CD4-positive, alpha-beta T cell treated with Interleukin-15 for 1 hour (primary cell): Measurements from ENCODE around the gene AP1S3.
A peak's percentile ranks its signal among the peaks of the same experiment; 100 is the strongest.
"Not testable (repeated sequence)": the region's sequence is repeated elsewhere in the genome, so short reads cannot be mapped to it uniquely, and the experiment has no call there.

ENCODE experiments used
- DNase-seq: peaks from one replicate; pipeline ENCODE4 v3.0.0-alpha.2; 2020

Gene AP1S3

GRCh38 chr2:223797811-223798721 is 39.3 kb downstream of the AP1S3 start:
- DNase-seq, result no peak

GRCh38 chr2:223797037-223797436 is 40.3 kb downstream of the AP1S3 start:
- no peak for DNase-seq

DNA sequence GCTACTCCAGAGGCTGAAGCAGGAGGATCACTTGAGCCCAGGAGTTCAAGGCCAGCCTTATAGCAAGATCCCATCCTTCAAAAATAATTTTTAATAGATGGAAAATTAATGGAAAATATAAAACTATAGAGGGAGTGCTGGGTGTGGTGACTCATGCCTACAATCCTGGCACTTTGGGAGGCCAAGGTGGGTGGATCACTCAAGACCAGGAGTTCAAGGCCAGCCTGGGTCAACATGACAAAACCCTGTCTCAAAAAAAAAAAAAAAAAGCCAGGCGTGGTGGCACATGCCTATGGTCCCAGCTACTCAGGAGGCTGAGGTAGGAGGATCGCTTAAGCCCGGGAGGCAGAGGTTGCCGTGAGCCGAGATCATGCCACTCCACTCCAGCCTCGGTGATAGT is 48.0 kb downstream of the AP1S3 start:
- DNase-seq, result no peak

GRCh38 chr2:223788826-223789225 is 48.6 kb downstream of the AP1S3 start:
- DNase-seq, result no peak

GRCh38 chr2:223788106-223788505 is 49.3 kb downstream of the AP1S3 start:
- not testable (repeated sequence) for DNase-seq

GRCh38 chr2:223787358-223787757 is 50.0 kb downstream of the AP1S3 start:
- DNase-seq, result no peak

DNA sequence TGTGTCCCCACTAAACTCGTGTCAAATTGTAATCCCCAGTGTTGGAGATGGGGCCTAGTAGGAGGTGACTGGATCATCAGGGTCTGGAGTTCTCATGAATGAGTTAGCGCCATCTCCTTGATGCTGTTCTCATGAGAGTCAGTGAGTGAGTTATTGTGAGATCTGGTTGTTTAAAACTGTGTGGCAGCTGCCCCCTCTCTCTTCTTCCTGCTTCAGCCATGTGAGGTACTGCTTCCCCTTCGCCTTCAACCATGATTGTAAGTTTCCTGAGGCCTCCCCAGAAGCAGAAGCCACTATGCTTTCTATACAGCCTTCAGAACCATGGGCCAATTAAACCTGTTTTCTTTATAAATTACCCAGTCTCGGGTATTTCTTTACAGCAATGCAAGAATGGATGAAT is 50.4 kb downstream of the AP1S3 start:
- DNase-seq, result no peak

DNA sequence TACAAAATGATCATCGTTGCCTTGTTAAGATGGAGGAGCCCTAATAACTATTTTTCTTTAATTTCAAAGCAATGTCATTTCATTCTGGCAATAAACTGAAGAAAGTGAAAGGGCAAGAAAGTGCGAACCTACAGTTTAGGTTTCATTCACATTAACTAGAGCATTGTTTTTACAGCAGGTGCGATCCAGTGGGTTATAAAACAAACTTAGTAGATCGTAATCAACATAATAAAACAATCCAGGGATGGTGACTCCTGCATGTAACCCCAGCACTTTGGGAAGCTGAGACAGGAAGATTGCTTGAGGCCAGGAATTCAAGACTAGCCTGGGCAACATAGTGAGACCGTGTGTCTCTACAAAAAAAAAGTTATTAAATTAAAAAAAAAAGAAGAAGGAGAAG is 51.1 kb downstream of the AP1S3 start:
- no peak for DNase-seq

DNA sequence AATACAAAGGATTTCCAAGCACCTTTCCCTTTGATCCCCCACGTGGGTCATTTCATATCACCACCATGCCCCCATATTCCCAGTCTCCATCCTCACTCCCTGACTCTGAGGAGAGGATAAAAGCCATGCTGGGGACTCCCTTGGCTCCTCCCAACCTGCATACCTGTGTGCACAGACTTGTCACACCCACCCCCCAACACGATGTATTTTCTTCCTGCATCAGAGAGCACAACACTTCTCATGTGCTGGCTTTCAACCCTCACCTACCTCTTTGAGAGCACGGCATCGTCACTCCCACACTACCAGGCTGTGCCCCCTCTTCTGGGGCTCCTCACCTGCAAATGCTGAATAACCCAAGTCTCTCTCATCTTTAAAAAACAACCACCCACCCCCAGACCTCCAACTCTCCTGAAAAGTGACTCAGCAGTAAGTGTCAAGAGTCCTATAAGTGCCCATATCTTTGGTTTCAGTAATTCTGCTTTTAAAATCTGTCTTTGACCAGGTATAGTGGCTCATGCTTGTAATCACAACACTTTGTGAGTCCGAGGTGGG is 53.1 kb downstream of the AP1S3 start:
- no peak for DNase-seq

GRCh38 chr2:223782629-223783028 is 54.8 kb downstream of the AP1S3 start:
- no peak for DNase-seq

- DNase-seq, result no peak
Observed at GRCh38 chr2:223781560-223781959, 55.8 kb downstream of the AP1S3 start.

DNA sequence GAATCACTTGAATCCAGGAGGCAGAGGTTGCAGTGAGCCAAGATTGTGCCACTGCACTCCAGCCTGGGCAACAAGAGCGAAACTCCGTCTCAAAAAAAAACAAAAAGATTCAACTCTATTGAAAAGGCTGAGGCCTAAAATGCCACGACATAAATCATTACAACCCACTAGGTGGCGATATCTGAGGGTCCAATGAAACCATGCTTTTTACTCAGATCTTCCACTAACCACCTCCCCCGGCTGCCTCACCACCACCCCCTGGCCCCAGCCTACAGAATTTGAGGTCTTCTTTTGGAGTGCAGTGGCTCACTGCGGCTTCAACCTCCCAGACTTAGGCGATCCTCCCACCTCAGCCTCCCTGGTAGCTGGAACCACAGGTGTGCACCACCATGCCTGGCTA is 57.5 kb downstream of the AP1S3 start:
- peak; percentile 34 for DNase-seq

GRCh38 chr2:223774193-223774592 is 63.2 kb downstream of the AP1S3 start:
- no peak for DNase-seq

GRCh38 chr2:223772363-223772762 is 65.0 kb downstream of the AP1S3 start:
- DNase-seq, result no peak

- no peak for DNase-seq
Observed at GRCh38 chr2:223771475-223771874, 65.9 kb downstream of the AP1S3 start.

DNA sequence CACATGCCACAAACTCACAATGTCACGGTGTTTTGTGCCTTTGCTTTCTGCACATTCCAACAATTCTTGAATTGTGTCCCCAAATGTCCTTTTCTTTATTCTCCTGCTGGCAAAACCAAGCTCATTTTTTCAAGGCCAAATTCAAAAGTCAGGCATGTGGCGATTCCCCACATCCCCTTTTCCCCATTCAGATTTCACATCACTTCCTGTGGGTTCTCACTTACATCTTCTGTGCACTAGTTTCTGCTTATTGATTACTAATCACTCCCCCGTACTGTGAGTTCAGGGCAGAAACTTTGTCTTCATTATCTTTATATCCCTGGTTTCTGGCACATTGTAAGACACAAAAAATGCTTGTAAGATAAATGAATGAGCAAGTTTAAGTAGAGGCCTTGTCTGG is 69.2 kb downstream of the AP1S3 start:
- DNase-seq, result no peak

DNA sequence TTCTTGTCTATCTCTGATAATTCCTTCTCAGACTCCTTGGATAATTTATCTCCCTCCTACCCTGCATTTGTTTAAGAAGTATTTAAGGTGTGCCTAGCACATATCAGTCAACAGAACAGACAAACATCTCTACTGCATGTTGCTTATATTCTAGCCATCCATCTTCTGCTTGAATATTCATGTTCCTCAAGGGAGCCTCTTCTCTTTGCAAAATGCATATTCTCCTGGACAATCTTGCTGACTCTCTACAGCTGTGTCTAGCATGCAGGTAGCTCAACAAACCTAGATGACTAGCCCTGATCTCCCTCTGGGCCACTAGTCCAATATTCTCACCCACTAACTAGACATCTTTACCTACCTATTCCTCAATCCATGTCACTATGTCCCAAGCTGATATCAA is 70.0 kb downstream of the AP1S3 start:
- no peak for DNase-seq

- DNase-seq, result no peak
Observed at GRCh38 chr2:223765221-223765785, 72.1 kb downstream of the AP1S3 start.

- DNase-seq, result no peak
Observed at GRCh38 chr2:223764796-223765195, 72.6 kb downstream of the AP1S3 start.

DNA sequence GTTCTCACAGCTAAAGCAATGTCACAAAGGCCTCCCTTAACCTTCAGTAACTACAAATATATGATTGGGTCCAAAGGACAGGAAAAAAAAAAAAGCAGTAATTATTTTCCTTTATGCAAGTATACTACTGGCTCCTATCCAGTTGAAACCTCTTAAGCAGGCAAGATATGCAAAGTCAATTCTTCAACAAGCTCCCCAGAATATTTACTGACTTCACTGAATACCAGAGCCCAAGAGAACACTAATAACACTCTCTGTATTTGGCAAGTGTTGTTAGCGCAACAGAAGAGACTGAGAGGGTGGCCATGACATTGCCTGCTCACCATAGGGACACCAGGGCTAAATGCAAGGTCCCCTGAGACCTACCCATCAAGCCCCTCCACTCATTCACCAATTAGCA is 74.5 kb downstream of the AP1S3 start:
- DNase-seq, result no peak

DNA sequence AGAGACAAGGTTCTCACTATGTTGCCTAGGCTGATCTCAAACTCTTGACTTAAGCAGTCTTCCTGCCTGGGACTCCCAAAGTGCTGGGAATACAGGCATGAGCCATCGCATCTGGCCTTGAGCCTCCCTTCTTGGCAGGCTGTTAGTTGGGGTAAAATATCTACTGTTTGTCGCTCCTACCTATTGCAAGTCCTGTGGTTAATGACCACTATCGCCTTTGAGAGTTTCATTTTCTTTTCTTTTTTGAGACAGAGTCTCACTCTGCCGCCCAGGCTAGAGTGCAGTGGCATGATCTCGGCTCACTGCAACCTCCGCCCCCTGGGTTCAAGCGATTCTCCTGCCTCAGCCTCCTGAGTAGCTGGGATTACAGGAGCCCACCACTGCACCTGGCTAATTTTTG is 75.6 kb downstream of the AP1S3 start:
- DNase-seq, result not testable (repeated sequence)

DNA sequence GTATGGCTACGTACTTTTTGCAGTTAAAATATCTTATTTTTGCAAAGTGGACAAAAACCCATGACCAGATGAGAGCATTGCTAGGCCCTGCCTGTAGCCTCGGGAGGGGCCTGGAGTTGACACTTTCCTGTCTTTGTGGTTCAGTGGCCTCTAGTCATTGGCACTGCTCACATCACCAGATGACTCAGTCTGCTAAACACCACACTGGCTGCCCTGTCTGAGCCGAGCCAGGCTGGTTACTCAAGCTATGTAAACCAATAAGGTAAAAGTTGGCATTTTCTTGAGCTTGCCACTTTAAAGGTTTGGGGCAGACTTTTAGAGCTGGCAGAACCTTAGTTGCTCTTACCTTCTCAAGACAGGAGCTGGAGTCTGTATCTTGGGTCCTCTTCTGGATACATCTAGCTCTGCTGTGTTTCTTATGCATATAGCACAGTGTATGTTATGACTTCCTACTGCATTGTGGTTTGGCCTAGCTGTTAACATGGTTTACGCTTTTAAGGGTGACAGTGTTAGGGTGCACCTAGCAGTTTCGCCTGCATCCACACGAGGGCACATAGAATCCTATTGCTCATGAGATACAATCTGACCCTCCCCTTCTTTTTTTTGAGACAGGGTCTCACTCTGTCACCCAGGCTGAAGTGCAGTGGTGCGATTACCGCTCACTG is 76.4 kb downstream of the AP1S3 start:
- peak; percentile 52 for DNase-seq

DNA sequence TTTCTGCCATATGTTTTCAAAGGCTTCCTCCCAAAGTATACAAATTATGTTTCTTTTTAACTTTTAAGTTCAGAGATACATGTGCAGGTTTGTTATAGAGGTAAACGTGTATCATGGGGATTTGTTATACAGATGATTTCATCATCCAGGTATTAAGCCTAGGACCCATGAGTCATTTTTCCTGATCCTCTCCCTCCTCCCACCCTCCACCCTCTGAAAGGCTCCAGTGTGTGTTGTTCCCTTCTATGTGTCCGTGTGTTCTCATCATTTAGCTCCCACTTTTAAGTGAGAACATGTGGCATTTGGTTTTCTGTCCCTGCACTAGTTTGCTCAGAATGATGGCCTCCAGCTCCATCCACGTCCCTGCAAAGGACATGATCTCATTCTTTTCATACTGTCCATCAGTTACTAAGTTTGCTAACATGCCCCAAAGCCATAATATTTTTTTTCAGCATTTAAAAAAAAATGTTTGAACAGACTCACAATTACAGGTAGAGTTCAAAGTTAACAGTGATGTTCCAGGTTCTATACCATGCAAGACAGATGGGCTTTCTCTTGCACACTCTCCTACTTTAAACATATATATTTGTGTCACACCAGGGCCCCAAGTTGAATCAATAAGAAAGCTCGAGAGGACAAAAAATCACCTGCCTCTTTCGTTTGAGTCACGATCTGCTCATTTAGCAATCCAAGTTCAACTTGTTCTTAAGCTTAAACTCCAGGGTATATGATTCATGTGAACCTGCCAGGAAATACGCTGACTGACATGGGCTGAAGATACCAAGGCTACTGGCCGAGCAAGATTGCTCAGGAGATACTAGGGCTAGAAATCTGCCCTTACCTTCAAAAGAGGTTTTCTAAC is 77.6 kb downstream of the AP1S3 start:
- no peak for DNase-seq
